D721Med (cell line): Measurements from ENCODE around the gene WNT5A.

Source experiments
- DNase-seq: peaks from one replicate; pipeline ENCODE4 v3.0.0; 2011; ENCODE audit warnings: low spot score; ENCODE audit not compliant: insufficient read length
- FAIRE-seq: peaks from 2 replicates; lab custom pipeline; 2011; peaks lifted over from hg19 to GRCh38; lab: Jason Lieb, UNC
- TF ChIP-seq, protein P1 (sequence below): IDR thresholded peaks from 2 replicates; pipeline ENCODE4 v1.5.1; 2012; ENCODE audit warnings: mild to moderate bottlenecking, control low read depth; ENCODE audit not compliant: insufficient read depth; ENCODE audit errors: missing control alignments

Gene WNT5A

DNA sequence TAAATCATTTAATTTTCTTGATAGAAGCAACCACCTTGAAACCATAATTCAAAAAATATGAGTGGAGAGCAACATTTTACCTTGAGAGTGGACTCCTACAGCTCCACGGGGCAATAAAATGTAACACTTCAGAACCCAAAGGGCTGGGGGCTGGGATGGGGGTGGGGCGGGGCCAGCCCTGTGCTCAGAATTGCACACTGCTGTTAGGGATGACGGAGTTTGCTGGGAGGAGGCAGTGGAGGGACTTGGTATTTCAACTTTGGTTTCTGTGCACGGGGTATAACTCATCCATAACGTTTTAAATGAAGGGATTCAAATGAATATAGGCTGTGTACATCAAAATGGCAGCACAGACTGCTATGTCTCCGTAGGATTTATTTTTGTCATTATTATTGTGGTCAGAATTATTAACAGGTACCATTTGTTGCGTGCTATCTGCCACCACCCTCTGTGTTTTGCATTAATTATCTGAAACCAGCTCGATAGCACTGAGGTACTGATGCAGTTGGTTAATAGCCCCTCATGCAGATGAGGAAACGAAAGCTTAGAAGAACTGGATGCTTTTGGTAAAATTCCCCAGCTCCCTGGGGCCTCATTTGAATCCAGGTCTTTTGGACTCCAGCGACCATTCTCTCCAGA, 29.4 kb upstream of the WNT5A start:
- TF ChIP-seq, protein P1, sequence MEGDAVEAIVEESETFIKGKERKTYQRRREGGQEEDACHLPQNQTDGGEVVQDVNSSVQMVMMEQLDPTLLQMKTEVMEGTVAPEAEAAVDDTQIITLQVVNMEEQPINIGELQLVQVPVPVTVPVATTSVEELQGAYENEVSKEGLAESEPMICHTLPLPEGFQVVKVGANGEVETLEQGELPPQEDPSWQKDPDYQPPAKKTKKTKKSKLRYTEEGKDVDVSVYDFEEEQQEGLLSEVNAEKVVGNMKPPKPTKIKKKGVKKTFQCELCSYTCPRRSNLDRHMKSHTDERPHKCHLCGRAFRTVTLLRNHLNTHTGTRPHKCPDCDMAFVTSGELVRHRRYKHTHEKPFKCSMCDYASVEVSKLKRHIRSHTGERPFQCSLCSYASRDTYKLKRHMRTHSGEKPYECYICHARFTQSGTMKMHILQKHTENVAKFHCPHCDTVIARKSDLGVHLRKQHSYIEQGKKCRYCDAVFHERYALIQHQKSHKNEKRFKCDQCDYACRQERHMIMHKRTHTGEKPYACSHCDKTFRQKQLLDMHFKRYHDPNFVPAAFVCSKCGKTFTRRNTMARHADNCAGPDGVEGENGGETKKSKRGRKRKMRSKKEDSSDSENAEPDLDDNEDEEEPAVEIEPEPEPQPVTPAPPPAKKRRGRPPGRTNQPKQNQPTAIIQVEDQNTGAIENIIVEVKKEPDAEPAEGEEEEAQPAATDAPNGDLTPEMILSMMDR, result no peak
- no peak for FAIRE-seq
- no peak for DNase-seq

DNA sequence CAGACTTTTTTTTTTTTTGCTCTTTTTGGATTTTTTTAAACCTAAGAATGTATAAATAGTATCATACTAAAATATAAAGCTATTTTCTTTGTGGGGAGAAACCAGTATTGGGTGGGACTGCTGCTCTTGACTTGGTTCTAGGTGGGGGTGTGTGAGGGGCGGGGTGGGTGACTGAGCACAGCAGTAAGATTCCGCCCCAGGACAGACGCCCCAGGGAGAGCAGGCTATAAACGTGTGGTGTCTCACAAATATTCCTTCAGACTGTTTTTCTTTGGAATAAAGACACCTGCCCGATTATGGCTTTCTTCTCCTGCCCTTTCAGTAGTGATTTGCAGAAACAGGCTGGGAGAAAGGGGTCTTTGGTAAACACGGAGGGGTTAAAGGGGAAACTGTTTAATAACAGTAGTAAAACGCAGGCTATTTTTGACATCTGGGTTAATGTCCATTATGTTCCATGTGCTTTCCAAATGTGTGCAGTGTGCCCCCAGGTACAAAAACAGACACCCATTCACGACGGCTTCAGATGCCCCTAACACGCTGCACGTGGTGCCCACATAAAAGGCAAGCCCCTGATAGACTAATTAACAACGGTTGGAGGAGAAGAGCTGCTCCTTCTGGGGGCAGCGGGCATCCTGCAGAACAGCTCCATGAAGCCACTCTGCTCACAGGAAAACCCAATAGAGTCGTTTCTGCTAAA, 28.6 kb upstream of the WNT5A start:
- FAIRE-seq, result no peak
- DNase-seq, result no peak
- TF ChIP-seq, protein P1, result no peak

DNA sequence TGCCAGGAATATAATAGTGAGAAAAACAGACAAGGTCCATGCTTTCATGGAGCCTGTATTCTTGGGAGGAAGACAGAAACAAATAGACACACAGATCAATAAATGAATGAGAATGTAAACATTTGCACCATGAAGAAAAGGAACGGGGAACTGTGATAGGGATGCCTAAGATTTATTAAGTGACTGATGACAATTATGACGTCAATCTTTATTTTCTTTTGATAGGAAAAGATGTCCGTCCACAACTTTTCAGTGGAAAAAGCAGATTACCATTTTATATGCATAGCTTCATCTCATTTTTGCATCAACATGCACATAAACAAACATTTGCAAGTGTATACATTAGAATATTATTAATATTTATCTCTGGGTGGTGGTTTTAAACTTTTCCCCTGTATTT, 27.9 kb upstream of the WNT5A start:
- TF ChIP-seq, protein P1, result no peak
- FAIRE-seq, result no peak
- no peak for DNase-seq

DNA sequence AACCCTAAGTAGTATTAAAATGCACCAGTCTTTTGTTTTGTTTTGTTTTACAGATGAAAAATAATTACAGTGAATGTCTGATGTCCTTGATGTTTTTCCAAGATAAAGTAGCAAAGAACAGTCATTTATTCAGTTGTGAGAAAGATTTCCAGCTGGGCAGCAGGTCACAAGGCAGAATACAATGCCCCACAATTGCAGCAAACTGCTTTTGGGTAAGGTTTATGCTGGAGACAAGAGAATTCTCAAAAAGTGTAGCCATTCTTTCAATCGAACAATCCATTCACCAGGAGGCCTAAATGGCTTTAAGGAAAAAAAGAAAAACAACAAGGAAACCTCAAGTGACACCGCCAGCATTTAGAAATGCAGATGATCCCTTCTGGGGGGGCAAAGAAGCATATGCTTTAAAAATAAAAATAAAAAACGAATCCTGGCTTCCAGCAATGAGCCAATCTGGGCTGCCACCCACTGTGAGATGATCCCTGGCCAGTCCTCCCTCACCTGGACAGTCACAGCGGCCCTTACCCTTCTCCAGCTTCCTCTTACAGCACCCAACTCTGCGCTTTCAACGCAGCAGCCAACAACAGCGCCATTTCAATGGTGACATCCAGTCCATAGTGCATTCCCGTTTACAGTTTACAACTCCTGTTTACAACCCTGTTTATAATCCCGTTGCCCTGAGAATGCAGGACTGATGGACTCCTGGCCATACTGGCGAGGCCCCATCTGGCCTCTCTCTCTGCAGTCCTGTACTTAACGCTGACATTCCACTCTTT, 25.7 kb upstream of the WNT5A start:
- FAIRE-seq (no peak), DNase-seq (no peak)
- TF ChIP-seq, protein P1, result no peak

DNA sequence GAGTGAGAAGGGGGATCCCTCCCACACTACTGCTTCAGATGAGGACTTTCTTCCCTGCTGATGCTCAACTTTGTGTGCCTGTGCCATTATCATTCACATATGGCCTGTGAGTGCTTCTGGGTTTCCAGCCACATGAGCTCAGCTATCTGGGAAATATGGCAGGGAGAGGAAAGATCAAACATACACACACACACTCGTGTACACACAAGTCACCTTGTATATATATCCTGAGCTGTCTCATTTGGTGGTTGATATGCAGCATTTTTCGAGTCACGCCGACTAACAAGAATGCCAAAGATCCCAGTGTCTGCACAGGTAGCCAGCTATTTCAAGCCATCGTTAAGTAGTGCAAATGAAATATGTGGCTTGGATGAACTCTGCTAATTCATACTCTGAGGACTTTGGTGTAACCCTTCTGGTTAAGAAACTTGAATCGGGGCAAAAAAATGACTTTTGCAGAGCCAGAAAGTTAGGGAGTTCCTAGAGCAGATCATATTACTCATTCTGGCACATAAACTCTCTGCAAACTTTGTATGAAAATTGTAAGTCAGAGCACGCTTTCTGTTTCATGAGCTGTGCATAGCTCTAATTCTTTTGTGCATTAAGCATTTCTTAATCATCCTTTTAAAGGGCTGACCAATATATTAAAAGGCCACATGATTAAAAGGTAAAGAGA, 24.9 kb upstream of the WNT5A start:
- TF ChIP-seq, protein P1, result no peak
- FAIRE-seq (no peak), DNase-seq (no peak)

DNA sequence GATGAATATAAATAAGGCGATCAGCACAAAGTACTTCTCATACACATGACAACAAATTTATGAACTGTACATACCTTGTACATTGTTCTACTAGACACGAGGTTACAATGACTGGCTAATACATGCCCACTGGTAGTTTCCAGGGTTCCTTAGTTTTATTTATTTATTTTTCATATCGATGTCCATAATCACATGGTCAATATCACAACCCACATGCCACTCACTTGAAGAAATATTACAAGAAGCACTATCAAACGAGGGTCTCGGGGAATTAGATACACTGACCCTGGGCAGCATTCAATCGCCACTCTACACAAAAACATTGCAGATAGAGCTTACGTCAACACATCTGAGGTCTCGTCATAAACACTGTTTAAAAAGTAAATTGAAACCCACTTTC, 21.2 kb upstream of the WNT5A start:
- DNase-seq, result no peak
- no peak for FAIRE-seq
- TF ChIP-seq, protein P1, result no peak
